IgD-negative memory B cell (primary cell): ENCODE results near the gene SYT1. TPM values are rescaled to one million over a fixed set of nuclear protein-coding genes. Genes with fewer than 3 reads are reported as not detected.

Source experiments
- H3K27ac Mint-ChIP-seq, 3 donors: one replicate each; pipeline ENCODE4 v1.8.0; 2020 to 2022; ENCODE audit warnings: mild to moderate bottlenecking in 3 of 3, mixed read lengths in 3 of 3, moderate library complexity in 1 of 3
- H3K27me3 Mint-ChIP-seq: one replicate; pipeline ENCODE4 v1.8.0; 2021; ENCODE audit warnings: mixed read lengths
- H3K36me3 Mint-ChIP-seq: one replicate; pipeline ENCODE4 v1.8.0; 2020; ENCODE audit warnings: mild to moderate bottlenecking, mixed read lengths
- H3K4me1 Mint-ChIP-seq, 3 donors: one replicate each; pipeline ENCODE4 v1.8.0; 2020 to 2022; ENCODE audit warnings: mixed read lengths in 3 of 3, mild to moderate bottlenecking in 1 of 3
- H3K4me3 Mint-ChIP-seq, 4 donors: one replicate each; pipeline ENCODE4 v1.8.0; 2020 to 2022; ENCODE audit warnings: mild to moderate bottlenecking in 4 of 4, mixed read lengths in 4 of 4, moderate library complexity in 3 of 4
- H3K9me3 Mint-ChIP-seq, 3 donors: one replicate each; pipeline ENCODE4 v1.8.0; 2020 to 2021; ENCODE audit warnings: mixed read lengths in 3 of 3, mild to moderate bottlenecking in 1 of 3
- polyA plus RNA-seq: library from polyadenylated mRNA; unstranded; fragments of 300-500 nt; fragmentation: Illumina TruSeq; gene quantifications from one replicate; pipeline ENCODE4 v1.2.3, GENCODE V29; 2021

The SYT1 gene
- polyA plus RNA-seq, 1 donor from 2014 or later = 1.6 TPM

GRCh38 chr12:79151956-79152355 is 287.4 kb downstream of the SYT1 start:
- no peaks in the 10 kb centered on the region for H3K36me3 Mint-ChIP-seq
- peaks cover 0 to 2% (median 0%) of the 10 kb centered on the region in 3 donors for H3K9me3 Mint-ChIP-seq
- H3K4me3 Mint-ChIP-seq = no peak overlapping the region
- no peak overlapping the region for H3K27ac Mint-ChIP-seq
- H3K27me3 Mint-ChIP-seq = no peaks in the 10 kb centered on the region
- H3K4me1 Mint-ChIP-seq = no peaks in the 10 kb centered on the region

GRCh38 chr12:79155683-79156082 is 291.1 kb downstream of the SYT1 start:
- Mint-ChIP-seq H3K36me3 (no peaks in the 10 kb centered on the region), H3K4me3 (no peak overlapping the region), H3K27me3 (no peaks in the 10 kb centered on the region), H3K9me3 (no peaks in the 10 kb centered on the region), H3K27ac (no peak overlapping the region), H3K4me1 (no peaks in the 10 kb centered on the region)

- no peak overlapping the region for H3K27ac Mint-ChIP-seq
Observed at GRCh38 chr12:79156846-79157463, 292.4 kb downstream of the SYT1 start.

GRCh38 chr12:79161249-79161934 is 296.8 kb downstream of the SYT1 start:
- H3K4me3 Mint-ChIP-seq = no peak overlapping the region

More at GRCh38 chr12:79156846-79157463, 292.4 kb downstream of the SYT1 start:
- Mint-ChIP-seq H3K4me3 (peak overlapping the region in 1 of 4 donors; percentile 23), H3K4me1 (no peaks in the 10 kb centered on the region), H3K36me3 (no peaks in the 10 kb centered on the region), H3K27me3 (no peaks in the 10 kb centered on the region), H3K9me3 (no peaks in the 10 kb centered on the region)

GRCh38 chr12:79162147-79162772 is 297.7 kb downstream of the SYT1 start:
- Mint-ChIP-seq H3K27ac (no peak overlapping the region), H3K4me3 (no peak overlapping the region), H3K27me3 (no peaks in the 10 kb centered on the region), H3K9me3 (no peaks in the 10 kb centered on the region), H3K36me3 (no peaks in the 10 kb centered on the region), H3K4me1 (no peaks in the 10 kb centered on the region)

More at GRCh38 chr12:79161249-79161934, 296.8 kb downstream of the SYT1 start:
- no peaks in the 10 kb centered on the region for H3K36me3 Mint-ChIP-seq
- H3K9me3 Mint-ChIP-seq = no peaks in the 10 kb centered on the region
- H3K4me1 Mint-ChIP-seq = no peaks in the 10 kb centered on the region
- H3K27me3 Mint-ChIP-seq = no peaks in the 10 kb centered on the region
- H3K27ac Mint-ChIP-seq = no peak overlapping the region

- Mint-ChIP-seq H3K27me3 (no peaks in the 10 kb centered on the region), H3K36me3 (no peaks in the 10 kb centered on the region), H3K9me3 (no peaks in the 10 kb centered on the region), H3K27ac (no peak overlapping the region), H3K4me3 (no peak overlapping the region), H3K4me1 (no peaks in the 10 kb centered on the region)
Observed at GRCh38 chr12:79162948-79163347, 298.4 kb downstream of the SYT1 start.

GRCh38 chr12:79164890-79165289 is 300.3 kb downstream of the SYT1 start:
- Mint-ChIP-seq H3K4me1 (no peaks in the 10 kb centered on the region), H3K27me3 (no peaks in the 10 kb centered on the region), H3K36me3 (no peaks in the 10 kb centered on the region), H3K4me3 (no peak overlapping the region), H3K9me3 (no peaks in the 10 kb centered on the region), H3K27ac (no peak overlapping the region)

- H3K36me3 Mint-ChIP-seq = no peaks in the 10 kb centered on the region
- peaks cover 0 to 4% (median 2%) of the 10 kb centered on the region in 3 donors for H3K9me3 Mint-ChIP-seq
- no peak overlapping the region for H3K27ac Mint-ChIP-seq
- H3K4me3 Mint-ChIP-seq = no peak overlapping the region
- no peaks in the 10 kb centered on the region for H3K4me1 Mint-ChIP-seq
- no peaks in the 10 kb centered on the region for H3K27me3 Mint-ChIP-seq
Observed at GRCh38 chr12:79168687-79169086, 304.1 kb downstream of the SYT1 start.

- H3K9me3 Mint-ChIP-seq = peaks cover 0 to 4% (median 2%) of the 10 kb centered on the region in 3 donors
- no peak overlapping the region for H3K4me3 Mint-ChIP-seq
- H3K27ac Mint-ChIP-seq = no peak overlapping the region
- H3K4me1 Mint-ChIP-seq = no peaks in the 10 kb centered on the region
- H3K36me3 Mint-ChIP-seq = no peaks in the 10 kb centered on the region
- no peaks in the 10 kb centered on the region for H3K27me3 Mint-ChIP-seq
Observed at GRCh38 chr12:79174626-79175025, 310.1 kb downstream of the SYT1 start.

- no peaks in the 10 kb centered on the region for H3K27me3 Mint-ChIP-seq
- H3K27ac Mint-ChIP-seq = no peak overlapping the region
Observed at GRCh38 chr12:79183003-79183402, 318.4 kb downstream of the SYT1 start.

GRCh38 chr12:79183926-79184325 is 319.4 kb downstream of the SYT1 start:
- no peaks in the 10 kb centered on the region for H3K27me3 Mint-ChIP-seq
- peaks cover 0 to 2% (median 0%) of the 10 kb centered on the region in 3 donors for H3K9me3 Mint-ChIP-seq
- peaks cover 1% of the 10 kb centered on the region for H3K36me3 Mint-ChIP-seq
- H3K4me1 Mint-ChIP-seq = no peaks in the 10 kb centered on the region
- H3K4me3 Mint-ChIP-seq = no peak overlapping the region
- no peak overlapping the region for H3K27ac Mint-ChIP-seq

More at GRCh38 chr12:79183003-79183402, 318.4 kb downstream of the SYT1 start:
- Mint-ChIP-seq H3K9me3 (peaks cover 0 to 2% (median 0%) of the 10 kb centered on the region in 3 donors), H3K4me1 (no peaks in the 10 kb centered on the region), H3K36me3 (peaks cover 1% of the 10 kb centered on the region), H3K4me3 (no peak overlapping the region)

- Mint-ChIP-seq H3K36me3 (peaks cover 1% of the 10 kb centered on the region), H3K4me1 (peaks cover 2 to 6% (median 5%) of the 10 kb centered on the region in 3 donors), H3K27ac (no peak overlapping the region), H3K9me3 (no peaks in the 10 kb centered on the region), H3K4me3 (no peak overlapping the region), H3K27me3 (no peaks in the 10 kb centered on the region)
Observed at GRCh38 chr12:79186506-79186905, 321.9 kb downstream of the SYT1 start.

GRCh38 chr12:79187032-79187431 is 322.5 kb downstream of the SYT1 start:
- H3K27me3 Mint-ChIP-seq = no peaks in the 10 kb centered on the region
- H3K4me1 Mint-ChIP-seq = peaks cover 4 to 7% (median 7%) of the 10 kb centered on the region in 3 donors
- no peak overlapping the region for H3K4me3 Mint-ChIP-seq
- peaks cover 2% of the 10 kb centered on the region for H3K36me3 Mint-ChIP-seq
- no peaks in the 10 kb centered on the region for H3K9me3 Mint-ChIP-seq
- no peak overlapping the region for H3K27ac Mint-ChIP-seq

- Mint-ChIP-seq H3K27me3 (no peaks in the 10 kb centered on the region), H3K27ac (no peak overlapping the region), H3K4me1 (peaks cover 4 to 7% (median 7%) of the 10 kb centered on the region in 3 donors), H3K4me3 (peak overlapping the region in 1 of 4 donors; percentile 61), H3K36me3 (peaks cover 2% of the 10 kb centered on the region), H3K9me3 (no peaks in the 10 kb centered on the region)
Observed at GRCh38 chr12:79191391-79191790, 326.8 kb downstream of the SYT1 start.

- Mint-ChIP-seq H3K9me3 (no peaks in the 10 kb centered on the region), H3K4me1 (peaks cover 4 to 7% (median 7%) of the 10 kb centered on the region in 3 donors), H3K27me3 (no peaks in the 10 kb centered on the region), H3K36me3 (peaks cover 2% of the 10 kb centered on the region), H3K4me3 (no peak overlapping the region), H3K27ac (no peak overlapping the region)
Observed at GRCh38 chr12:79194595-79194994, 330.0 kb downstream of the SYT1 start.
